OCI-M2 (cell line): ENCODE data around the gene OLIG2.

ENCODE experiments used
- DNase-seq: peaks from one replicate; lab custom pipeline; 2025; ENCODE audit not compliant: unreplicated experiment; lab: John Stamatoyannopoulos, UW

Gene OLIG2

DNA sequence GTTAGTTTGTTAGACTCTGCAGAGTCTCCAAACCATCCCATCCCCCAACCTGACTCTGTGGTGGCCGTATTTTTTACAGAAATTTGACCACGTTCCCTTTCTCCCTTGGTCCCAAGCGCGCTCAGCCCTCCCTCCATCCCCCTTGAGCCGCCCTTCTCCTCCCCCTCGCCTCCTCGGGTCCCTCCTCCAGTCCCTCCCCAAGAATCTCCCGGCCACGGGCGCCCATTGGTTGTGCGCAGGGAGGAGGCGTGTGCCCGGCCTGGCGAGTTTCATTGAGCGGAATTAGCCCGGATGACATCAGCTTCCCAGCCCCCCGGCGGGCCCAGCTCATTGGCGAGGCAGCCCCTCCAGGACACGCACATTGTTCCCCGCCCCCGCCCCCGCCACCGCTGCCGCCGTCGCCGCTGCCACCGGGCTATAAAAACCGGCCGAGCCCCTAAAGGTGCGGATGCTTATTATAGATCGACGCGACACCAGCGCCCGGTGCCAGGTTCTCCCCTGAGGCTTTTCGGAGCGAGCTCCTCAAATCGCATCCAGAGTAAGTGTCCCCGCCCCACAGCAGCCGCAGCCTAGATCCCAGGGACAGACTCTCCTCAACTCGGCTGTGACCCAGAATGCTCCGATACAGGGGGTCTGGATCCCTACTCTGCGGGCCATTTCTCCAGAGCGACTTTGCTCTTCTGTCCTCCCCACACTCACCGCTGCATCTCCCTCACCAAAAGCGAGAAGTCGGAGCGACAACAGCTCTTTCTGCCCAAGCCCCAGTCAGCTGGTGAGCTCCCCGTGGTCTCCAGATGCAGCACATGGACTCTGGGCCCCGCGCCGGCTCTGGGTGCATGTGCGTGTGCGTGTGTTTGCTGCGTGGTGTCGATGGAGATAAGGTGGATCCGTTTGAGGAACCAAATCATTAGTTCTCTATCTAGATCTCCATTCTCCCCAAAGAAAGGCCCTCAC is at the start of gene OLIG2:
Gene OLIG2 (plus strand): TSS at position 447 of the 954 bp plus-strand sequence. CDS start 928 bp downstream, outside the sequence.
- no peak for DNase-seq

DNA sequence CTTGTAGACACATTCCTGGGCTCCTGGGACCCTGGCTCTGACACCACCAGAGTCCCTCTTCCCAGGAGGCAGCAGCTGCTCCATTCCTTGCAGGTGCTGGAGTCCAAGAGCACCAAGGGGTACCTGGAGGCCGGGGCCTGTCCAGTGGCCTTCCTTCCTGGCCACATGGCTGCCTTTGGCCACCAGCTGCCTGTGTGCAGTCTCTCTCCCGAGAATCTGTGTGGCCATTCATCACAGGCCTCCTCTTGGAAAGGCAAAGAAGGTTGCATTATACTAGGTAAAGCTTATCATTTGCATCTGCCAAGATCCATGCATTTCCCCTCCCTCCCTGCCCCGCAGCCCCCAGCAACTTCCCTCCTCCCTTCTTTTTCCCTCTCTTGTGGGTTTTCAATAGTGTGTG is 48.9 kb upstream of the OLIG2 start:
- no peak for DNase-seq

DNA sequence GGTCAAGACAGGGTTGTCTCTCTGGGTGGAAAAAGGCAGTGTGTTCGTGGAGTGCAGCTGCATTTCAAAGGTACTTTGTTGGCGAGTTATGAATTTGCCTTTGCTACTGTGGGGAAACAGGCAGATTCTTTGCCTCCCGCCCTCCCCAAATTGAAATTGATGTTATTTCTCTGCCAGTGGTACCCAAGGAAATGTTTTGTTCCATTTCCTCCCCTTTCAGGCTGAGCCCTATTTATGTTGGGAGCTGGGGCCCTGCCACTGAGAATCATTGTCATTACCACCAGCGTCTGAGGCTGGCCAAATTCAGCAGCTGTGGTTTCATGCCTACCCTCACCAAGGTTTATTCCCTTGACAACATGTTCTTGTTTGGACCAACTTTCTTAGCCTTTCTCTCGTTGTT is 48.5 kb upstream of the OLIG2 start:
- no peak for DNase-seq

DNA sequence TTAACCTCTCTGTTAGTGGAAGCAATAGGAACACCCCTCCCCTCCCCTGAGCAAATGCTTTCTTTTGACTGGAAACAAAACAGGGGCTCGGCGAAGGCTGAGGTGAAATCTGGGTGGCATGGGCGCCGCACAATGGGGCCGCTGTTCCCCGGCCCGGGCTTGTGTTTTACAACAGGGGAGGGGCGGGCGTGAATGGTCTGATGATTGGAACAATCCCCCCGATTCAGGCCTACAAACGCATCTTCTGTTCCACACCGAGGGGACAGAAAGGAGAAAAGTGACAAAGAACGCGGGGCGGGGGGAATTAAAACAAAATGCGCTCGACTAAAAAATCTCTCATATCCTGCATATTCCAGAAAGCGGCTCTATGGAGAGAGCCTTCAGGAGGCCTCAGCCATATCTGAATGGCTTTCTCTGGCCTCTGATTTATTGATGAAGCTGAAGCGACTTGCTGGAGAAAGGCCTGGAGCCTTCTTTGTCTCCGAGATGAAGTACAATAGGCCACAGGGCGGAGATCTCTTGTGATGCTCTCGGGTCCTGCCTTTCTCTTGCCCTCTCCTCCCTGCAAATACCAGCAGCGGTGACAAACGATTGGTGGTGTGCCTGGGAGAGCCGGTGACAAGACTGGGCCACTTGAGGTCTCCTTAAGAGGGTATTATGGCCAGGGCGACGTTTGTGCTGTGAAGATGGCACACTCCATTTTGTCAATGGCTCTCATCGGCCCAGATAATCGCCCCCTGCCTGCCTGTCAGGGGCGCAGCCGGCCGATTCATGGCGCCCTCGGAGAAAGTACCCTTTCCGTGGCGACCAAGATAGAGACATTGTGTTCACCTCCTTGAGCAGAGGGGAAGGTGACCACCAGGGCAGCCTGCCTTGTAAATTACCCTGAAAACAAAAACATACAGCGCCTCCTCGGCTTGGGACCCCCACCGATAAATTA is 47.1 kb upstream of the OLIG2 start:
- no peak for DNase-seq

DNA sequence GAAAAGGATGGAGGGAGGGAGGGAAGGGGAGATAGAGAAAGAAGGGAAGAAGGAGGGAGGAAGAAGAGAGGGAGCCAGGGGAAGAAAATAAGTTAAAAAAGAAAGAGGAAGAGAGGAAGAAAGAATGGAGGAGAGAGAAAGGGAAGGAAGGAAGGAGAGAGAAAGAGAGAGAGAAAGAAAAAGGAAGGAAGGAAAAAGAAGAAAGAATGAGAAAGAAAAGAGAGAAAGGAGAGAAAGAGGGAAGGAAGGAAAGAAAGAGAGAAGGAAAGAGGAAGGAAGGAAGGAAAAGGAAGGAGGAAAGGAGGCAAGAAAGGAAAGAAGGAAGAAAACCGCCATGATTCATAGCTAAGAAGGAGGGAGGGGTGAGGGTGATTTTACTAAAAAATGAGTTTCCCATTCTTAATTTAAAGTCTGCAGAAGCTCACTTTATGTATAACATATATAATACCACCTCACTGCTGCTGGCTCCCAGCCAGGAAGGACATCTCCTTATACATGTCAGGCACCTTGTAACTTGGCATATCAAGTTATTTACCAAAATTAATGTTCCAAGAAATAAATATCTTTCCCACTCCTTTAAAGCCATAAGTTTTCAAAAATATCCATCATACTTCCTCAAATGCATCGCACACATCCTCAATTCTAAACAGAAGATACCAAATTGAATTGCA is 46.0 kb upstream of the OLIG2 start:
- DNase-seq: no peak

DNA sequence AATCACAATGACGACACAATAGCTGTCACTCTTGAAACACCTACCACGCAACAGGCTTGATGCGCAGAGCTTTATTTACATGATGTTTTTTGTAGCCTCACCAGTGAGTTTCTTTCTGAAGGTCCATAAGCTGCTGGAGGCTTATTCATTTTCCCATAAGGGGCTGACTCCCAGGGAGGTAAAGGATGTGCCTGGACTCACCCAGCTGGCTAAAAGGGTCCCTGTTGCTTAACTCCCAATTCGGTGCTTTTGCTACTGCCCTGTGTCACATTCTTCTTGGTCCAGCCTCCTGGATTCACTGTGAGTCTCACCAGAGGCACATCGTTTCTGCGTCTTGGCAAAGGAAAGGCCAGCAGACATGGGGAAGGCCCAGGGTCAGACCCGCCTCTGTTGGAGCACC is 44.6 kb upstream of the OLIG2 start:
- DNase-seq: no peak

DNA sequence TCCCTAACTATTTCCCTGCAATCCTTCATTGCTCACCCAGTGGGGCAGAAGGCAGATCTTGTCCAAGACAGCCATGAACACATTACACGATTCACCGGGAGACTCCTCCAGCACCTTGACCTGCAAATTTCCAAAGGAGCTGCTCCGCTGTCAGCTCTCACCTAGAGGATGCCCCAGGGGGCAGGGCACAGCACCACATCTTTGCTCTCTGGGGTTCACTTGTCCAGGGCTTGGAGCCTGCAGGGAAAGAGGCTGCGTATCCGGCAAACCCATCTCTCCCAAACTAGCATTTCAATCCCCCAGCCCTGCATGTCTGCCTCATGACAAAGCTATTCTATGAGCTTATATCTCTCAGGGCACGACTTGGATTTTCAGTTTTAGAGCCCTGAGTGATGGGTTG is 35.1 kb upstream of the OLIG2 start:
- DNase-seq: no peak

DNA sequence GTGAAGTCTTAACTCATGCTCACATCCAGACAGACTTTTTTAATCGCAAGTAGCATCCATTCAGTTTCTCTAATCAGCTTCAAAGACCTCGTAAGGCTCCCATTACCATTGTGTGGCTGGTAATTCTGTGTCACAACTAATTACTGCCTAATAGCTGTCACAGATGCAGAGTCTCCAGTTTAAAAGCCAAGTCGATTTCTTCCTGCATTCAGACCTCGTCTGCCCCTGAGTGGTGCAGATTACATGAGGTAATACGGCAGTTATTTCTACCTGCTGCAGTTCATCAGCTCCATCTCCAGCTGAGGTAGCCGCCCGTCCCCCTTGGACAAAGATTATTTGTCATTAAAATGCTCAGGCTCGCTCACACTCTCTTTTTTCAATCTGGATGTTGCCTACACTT is 34.4 kb upstream of the OLIG2 start:
- DNase-seq: no peak

DNA sequence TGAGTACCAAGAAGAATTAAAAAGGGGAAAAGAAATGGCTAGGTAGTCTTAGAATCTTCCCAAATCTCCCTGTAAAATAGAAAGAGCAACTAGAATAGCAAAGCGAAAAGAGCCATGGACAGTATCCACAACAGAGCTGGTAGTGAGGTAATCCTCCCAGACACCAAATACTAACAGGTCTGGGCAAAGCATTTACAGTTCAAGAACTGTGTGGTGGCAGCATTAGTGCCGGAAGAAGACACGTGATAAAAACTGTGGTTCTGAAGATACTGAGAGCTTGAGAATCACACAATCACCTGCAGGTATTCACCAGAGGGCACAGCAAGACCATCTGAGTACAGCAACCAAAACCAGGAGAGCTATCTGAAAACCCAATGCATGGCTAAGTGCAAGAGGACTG is 31.8 kb upstream of the OLIG2 start:
- no peak for DNase-seq

DNA sequence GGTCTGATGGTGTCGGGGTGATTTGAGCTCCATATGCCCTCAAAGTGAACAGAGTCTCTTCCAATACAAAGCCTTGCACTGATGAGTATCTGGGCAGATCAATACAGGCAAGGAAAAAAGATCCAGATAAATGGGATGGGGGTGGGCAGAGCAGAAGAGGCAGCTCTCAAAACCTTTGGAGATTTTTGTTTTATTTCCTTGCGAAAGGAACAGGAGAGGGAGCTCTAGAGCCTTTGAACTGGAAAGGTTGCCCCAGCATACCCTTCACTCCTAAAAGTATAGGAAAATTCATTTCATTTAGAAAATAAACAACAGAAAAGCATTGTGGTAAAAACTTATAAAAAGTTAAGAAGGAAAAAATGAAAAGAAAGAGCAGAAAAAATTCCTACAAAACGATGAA is 31.4 kb upstream of the OLIG2 start:
- DNase-seq: no peak

DNA sequence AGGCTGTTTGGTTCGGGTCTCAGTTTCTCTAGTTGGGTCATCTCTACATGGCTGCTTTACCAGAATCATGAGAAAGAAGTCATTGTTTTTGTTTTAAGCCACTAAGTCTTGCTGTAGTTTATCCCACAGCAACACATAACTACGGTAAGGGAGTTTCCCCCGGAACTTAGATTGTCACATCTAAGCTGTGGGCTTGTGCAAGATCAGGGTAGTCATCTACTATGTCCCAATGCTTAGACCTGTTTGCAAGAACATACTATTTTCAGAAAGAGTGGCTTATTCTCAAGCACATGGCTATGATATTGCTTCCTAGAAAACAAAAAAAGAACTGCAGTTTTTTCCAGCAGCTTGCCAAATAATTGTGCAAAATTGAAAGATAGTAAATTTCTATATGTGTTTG is 18.0 kb upstream of the OLIG2 start:
- no peak for DNase-seq

DNA sequence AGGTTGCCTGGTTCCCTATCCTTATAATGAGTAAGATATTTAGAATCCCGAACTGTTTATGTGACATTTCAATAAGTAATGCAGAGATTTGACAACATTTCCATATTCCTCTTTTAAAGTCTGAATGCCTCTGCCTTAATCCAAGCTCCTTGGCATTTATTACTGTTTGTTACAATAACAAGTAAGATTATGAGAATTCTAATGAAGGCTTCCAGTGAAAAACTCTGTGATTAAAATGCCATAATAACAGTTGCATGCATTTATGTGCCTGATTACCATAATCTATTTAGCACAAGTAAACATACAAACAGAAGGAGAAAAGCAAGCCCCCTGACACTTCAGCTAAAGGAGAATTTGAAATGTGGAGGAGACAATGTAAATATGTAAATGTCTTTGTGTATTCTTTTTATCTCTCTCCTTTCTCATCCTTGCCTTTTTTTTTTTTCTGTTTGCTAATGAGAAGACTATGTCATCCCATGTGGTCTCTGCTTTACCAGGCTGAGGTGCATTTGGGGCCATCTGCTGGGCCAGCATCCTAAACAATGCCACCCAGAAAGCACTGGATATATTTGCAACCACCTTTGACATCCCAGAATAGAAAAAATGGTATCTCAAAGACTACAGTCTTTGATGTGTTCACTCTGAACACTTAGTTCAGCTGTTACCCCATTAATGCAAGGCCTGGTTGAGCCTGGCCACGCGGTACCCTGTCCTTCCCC is 17.2 kb upstream of the OLIG2 start:
- no peak for DNase-seq

DNA sequence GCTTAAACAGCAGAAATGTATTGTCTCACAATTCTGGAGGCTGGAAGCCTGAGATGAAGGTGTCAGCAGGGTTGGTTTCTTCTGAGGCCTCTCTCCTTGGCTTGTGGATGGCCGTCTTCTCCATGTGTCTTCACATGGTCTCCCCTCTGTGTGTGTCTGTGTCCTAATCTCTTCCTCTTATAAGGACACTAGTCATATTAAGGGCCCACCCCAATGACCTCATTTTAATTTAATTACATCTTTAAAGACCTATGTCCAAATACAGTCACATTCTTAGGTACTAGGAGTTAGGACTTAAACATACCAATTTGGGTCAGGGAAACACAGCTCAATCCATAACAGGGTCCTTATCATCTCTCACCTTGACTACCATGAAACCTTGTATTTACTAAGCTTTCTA is 14.8 kb upstream of the OLIG2 start:
- DNase-seq: no peak

DNA sequence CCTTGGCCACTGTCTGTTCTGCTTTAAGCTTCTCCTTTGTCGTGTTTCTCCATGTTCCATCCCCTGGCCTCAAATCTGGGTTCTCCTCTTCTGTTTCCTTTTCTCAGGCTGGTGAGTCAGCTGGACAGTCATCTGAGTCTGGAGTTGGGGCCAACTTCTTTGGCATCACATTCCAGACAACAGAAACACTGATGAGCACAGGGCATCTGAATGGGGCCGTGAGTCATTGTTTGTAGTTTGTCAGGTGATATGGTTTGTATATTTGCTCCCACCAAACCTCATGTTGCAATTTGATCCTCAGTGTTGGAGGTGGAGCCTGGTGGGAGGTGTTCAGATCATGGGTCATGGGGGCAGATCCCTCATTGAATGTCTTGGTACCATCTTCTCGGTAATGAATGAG is 14.3 kb upstream of the OLIG2 start:
- no peak for DNase-seq

DNA sequence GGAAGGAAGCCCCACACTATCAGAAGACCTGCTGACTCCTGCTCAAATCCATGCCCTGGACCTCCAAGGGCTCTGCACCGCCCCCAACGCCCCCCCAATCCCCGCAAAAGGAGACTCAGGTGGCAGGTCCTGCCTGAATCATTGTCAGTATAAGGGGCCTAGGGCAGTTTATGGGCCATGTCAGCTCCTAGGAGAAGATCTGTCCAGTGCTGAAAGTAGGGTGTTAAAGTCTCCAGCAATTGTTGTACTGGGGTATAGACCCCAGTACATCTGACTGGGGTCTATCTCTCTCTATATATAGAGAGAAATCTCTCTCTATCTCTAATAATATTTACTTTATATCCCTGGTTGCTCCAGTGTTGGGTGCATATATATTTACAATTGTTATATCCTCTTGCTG is 12.1 kb upstream of the OLIG2 start:
- no peak for DNase-seq

DNA sequence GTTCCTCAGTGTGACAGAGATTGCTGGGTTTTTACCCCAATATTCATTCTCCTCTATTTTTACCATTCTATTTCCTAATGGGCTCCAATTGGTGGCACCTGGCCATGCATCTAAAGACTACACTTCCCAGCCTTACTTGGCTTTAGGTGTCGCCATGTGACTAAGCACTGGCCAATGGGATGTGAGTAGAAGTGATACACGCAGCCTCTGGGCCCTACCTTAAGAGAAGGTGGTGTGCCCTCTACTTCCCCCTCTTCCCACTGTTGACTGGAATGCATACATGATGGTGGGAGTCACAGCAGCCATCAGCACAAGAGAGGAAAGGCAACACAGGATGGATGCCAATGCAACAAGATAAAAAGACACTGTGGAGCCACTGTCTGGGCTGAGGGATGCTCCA is 11.4 kb upstream of the OLIG2 start:
- DNase-seq: no peak

DNA sequence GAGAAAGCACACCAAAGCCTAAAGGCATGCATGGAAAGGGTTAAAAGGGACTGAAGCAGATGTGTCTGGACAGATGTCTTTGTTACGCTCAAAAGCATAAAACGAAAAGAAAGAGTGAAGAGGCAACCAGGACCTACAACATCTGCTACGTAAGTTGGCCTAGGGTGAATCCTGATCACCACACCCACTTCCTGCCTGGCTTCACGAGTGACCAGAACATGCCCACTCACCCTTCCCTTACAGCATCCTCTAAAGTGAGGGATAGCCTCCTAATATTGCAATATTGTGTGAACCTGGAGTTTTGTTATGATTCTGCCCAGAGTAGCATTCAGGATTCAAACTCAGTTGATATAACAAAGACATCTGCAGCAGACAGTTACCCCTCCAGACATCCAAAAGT is 10.6 kb upstream of the OLIG2 start:
- no peak for DNase-seq

DNA sequence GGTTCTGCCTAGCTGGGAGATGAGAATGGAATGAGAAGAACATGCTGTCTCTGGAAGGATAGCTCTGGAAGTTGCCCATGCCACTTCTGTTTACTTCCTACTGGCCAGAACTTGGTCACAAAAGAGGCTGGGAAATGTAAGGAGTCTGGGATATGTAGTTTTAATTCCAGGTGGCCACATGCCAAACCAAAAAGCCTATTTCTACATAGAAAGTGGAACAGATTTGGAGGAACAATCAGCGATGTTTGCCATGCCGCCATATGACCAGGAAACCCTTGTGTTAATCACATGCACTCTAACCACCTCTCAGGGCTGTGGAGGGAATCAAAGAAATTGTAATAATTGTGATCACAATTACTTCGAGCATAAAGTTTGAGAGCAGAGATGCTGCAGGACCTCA is 10.0 kb upstream of the OLIG2 start:
- DNase-seq: no peak

DNA sequence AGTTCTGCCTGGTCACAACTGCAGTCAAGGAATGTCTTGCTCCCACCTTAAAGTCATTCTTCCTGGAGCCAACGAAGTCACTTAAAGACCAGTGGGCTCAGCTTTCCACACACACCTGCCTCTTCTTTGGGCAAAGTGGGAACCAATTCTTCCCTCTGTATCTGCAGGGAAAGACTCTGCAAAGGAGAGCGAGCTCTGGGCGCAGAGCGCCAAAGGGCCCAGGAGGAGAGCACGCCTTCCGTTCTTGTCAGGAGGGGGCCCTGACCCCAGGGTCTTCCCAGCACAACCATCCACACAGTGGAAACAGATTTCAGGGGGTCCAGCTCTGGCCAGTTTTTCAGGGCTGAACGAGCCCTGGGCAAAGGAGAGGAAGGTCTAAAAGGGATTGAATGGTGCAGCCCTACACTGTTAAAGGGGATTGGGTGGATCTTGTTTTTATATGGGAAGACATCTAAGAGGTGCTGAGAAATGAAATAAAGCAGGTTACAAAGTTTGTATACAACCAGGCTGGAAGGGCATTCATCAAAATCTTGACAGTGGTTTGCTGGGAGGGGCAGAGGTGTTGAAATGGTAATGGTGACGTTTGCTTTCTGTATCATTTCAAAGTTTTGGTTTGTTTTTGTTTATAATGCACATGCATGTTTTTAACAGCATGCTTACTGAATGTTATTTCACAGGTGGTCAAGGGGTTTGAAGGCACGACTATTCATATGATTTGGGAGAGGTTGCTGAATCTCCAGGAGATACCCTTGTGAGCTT is 6.8 kb upstream of the OLIG2 start:
- DNase-seq: no peak

DNA sequence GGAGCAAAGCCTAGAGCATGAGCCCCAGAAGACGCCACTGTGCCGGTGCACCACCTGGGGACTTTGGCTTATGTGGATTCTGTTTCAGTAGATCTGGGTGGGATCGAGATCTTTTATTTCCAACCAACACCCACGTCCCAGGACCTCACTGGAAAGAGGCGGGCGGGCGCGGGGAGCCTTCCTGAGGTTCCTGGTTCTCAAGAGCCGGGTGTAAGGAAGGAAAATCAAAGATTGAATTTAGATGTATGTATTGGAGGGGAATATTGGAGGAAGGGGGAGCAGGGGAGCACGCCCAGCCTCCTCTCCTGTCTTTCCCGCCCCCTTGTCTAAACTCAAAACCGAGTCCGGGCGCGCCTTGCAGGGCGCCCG is 6.2 kb upstream of the OLIG2 start:
- DNase-seq: no peak
